Vagina (tissue), 2 donors: ENCODE measurements around the gene PNPLA3. TPM values are rescaled to one million over a fixed set of nuclear protein-coding genes. Genes with fewer than 3 reads are reported as not detected.

Experiments
- DNase-seq, 2 donors: peaks; one replicate each; pipeline ENCODE4 v3.0.0-alpha.2; 2017; ENCODE audit errors: extremely low spot score in 2 of 2
- H3K27ac ChIP-seq: fragments of 200-600 bp; sonication (generic); one replicate; pipeline ENCODE4 v1.5.1; 2019
- H3K27me3 ChIP-seq: fragments of 200-600 bp; sonication (generic); one replicate; pipeline ENCODE4 v1.5.1; 2019
- H3K36me3 ChIP-seq, 2 donors: fragments of 200-600 bp; sonication (generic); one replicate each; pipeline ENCODE4 v1.5.1; 2017 to 2019
- H3K4me1 ChIP-seq: fragments of 200-600 bp; sonication (generic); one replicate; pipeline ENCODE4 v1.5.1; 2019
- H3K4me3 ChIP-seq, 2 donors: fragments of 200-600 bp; sonication (generic); 1 replicate in 1 of 2; 2 replicates in 1 of 2; pipeline ENCODE4 v1.5.1; 2016 to 2019
- H3K9me3 ChIP-seq: fragments of 200-600 bp; sonication (generic); one replicate; pipeline ENCODE4 v1.5.1; 2019
- CTCF ChIP-seq, 3 experiments: fragments of 450-650 bp in 2 of 3; fragments of 200-600 bp in 1 of 3; sonication (generic) in 1 of 3; IDR thresholded peaks; one replicate each; pipeline ENCODE4 v1.5.1; 2017 to 2019; ENCODE audit warnings: antibody characterized with exemption in 3 of 3, mild to moderate bottlenecking in 2 of 3, moderate library complexity in 2 of 3
- POLR2A ChIP-seq, 2 donors: fragments of 450-650 bp; IDR thresholded peaks; one replicate each; pipeline ENCODE4 v1.6.1; 2017; ENCODE audit warnings: antibody characterized with exemption in 2 of 2, mild to moderate bottlenecking in 2 of 2, moderate library complexity in 2 of 2
- POLR2AphosphoS5 ChIP-seq, 2 donors: sonication (generic); formaldehyde crosslinking; IDR thresholded peaks; one replicate each; pipeline ENCODE4 v1.9.0; 2017; ENCODE audit warnings: antibody characterized with exemption in 2 of 2, mild to moderate bottlenecking in 2 of 2, low read depth in 1 of 2; ENCODE audit not compliant: insufficient read depth in 1 of 2
- intact Hi-C: fragments of 100-400 bp; cut with DNase I; formaldehyde crosslinking; loops from one replicate; pipeline ENCODE4 v1.15.1; 2023
- total RNA-seq: library from RNA; depleted of rRNA; stranded (reverse); fragments of >200 nt; gene quantifications from one replicate; pipeline ENCODE4 v1.2.3, GENCODE V29; 2016

PNPLA3 gene
- not detected for total RNA-seq

- intact Hi-C loops = no loop called here
- no peaks in the 10 kb centered on the region for H3K36me3 ChIP-seq
- TF ChIP-seq POLR2A (IDR thresholded peaks at IDR 0.05) (no peak), POLR2AphosphoS5 (IDR thresholded peaks at IDR 0.05; ENCODE audit: insufficient read depth in 1 of 2, low read depth in 1 of 2) (peak in 1 of 2 donors; percentile 73)
- no peak for DNase-seq
- peaks cover 24% of the 10 kb centered on the region for H3K4me1 ChIP-seq
- H3K27me3 ChIP-seq = no peaks in the 10 kb centered on the region
- H3K27ac ChIP-seq = peak within 1 kb of the TSS; percentile 56
- no peaks in the 10 kb centered on the region for H3K9me3 ChIP-seq
- peak within 1 kb of the TSS; percentile 57 to 60 for H3K4me3 ChIP-seq
These were observed at the start of gene PNPLA3 for GRCh38 chr22:43923631-43924464. Gene PNPLA3, plus strand, starts transcription at chr22:43923805. Its CDS starts 107 bp downstream, at chr22:43923912.

DNA sequence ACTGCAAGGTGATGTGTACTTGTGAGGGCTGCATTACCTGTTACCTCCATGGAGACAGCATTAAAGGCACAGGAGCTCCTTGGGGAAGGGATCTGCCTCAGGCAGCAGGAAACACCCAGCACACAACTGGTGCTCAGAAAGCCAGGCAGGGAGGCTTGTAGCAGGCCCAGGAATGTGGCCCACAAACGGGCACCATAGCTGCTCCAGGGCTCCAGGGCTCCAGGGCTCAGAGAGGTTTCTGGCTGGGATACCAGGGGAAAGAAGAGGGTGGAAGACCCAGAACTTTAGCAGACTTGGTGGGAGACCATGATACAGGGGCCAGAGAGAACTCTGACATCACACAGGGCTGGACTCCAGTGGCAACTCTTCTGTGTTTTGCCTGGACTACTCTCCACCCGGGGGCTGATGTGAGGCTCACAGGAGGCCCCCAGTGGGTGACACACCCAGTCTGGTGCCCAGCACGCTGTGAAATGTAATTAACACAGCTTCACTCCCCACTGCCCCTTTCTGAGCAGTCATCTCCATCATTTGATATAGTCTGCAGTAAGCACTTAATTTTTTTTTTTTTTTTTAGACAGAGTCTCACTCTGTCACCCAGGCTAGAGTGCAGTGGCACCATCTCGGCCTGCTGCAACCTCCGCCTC is 46.6 kb upstream of the PNPLA3 start:
- no peak overlapping the region for H3K4me3 ChIP-seq
- DNase-seq = no peak
- intact Hi-C loops = no loop called here
- no peaks in the 10 kb centered on the region for H3K4me1 ChIP-seq
- no peaks in the 10 kb centered on the region for H3K9me3 ChIP-seq
- no peak overlapping the region for H3K27ac ChIP-seq
- H3K36me3 ChIP-seq = no peaks in the 10 kb centered on the region
- no peaks in the 10 kb centered on the region for H3K27me3 ChIP-seq
- no peak for TF ChIP-seq POLR2A (IDR thresholded peaks at IDR 0.05)
- no peak for TF ChIP-seq CTCF (IDR thresholded peaks at IDR 0.05)
- no peak for TF ChIP-seq POLR2AphosphoS5 (IDR thresholded peaks at IDR 0.05; ENCODE audit: insufficient read depth in 1 of 2, low read depth in 1 of 2)

- no peaks in the 10 kb centered on the region for H3K27me3 ChIP-seq
- no peaks in the 10 kb centered on the region for H3K36me3 ChIP-seq
- intact Hi-C loops = no loop called here
- H3K4me3 ChIP-seq = no peak overlapping the region
- no peak for DNase-seq
- no peak overlapping the region for H3K27ac ChIP-seq
- H3K9me3 ChIP-seq = no peaks in the 10 kb centered on the region
- no peaks in the 10 kb centered on the region for H3K4me1 ChIP-seq
- TF ChIP-seq CTCF (IDR thresholded peaks at IDR 0.05) (no peak), POLR2AphosphoS5 (IDR thresholded peaks at IDR 0.05; ENCODE audit: insufficient read depth in 1 of 2, low read depth in 1 of 2) (no peak), POLR2A (IDR thresholded peaks at IDR 0.05) (no peak)
These were observed 45.4 kb upstream of the PNPLA3 start for GRCh38 chr22:43878079-43878795.

DNA sequence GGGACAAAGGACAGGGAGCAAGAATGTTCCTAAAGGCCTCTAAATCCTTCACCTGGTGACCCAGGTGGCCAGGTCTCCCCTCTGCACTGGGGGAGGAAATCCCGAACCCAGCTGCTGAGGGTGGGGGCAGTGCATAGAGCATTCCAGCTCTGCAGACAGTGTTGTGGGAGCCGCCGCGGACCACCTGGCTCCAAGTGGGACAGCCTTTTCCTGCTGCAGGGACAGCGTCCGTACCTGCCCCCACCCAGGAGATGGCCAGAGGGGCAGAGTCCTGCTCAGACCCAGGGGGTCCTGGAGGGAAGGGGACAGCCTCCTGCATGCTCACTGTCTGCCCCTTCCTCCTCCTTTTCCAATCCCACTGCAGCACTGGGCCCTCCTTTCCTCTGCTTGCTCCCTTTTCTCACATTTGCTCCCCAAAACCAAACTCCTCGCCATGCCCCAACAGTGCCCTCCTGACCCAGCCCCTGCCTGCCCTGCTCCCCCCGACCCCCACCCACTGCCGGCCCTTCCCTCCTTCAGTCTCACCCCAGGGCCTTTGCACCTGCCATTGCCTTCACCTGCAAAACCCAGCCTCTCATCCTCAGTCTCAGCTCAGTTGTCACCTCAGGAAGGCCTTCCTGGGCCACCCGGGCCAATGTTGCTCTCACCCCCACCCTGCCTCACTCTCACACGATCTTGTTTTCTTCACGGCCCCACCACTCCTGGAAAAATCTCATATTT is 44.6 kb upstream of the PNPLA3 start:
- no peaks in the 10 kb centered on the region for H3K9me3 ChIP-seq
- H3K36me3 ChIP-seq = no peaks in the 10 kb centered on the region
- H3K4me1 ChIP-seq = no peaks in the 10 kb centered on the region
- no peak overlapping the region for H3K4me3 ChIP-seq
- DNase-seq = no peak
- intact Hi-C loops = no loop called here
- no peak overlapping the region for H3K27ac ChIP-seq
- TF ChIP-seq POLR2AphosphoS5 (IDR thresholded peaks at IDR 0.05; ENCODE audit: insufficient read depth in 1 of 2, low read depth in 1 of 2) = no peak
- H3K27me3 ChIP-seq = no peaks in the 10 kb centered on the region

DNA sequence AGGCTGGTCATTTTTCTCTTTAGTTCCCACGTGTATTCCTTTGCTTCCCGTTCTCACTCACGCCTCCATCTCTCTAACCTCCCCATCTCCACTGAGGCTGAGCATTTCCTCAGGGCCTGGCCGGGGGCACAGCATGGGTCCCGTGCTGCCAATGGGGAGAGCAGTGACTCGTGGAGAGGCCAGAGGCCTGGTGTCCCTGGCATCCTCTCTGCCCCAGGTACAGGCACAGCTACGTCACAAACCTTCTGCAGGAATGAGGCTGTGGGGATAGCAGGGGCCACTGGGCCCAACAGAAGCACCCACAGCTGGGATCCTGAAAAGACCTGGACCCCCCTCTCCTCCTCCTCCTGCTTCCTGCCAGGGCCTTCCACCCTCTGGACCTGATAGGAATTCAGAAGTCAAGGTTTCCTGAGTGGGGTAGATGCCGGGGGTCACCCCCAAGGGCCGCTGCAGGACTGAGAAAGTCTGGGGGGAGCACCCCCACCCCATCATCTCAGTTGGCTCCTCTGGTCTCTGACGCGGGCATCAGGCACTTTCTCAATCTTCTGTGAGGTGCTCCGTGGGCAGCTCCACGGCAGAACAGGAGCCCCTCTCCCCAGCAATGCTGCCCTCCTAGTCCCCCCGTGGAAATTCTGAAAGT is 43.6 kb upstream of the PNPLA3 start:
- intact Hi-C loops = loop anchor here (10.0 kb wide), 1 partner anchor 605 kb away; no protein-coding TSS in a partner anchor

More for the DNA sequence above, 43.6 kb upstream of the PNPLA3 start:
- H3K27me3 ChIP-seq = no peaks in the 10 kb centered on the region
- H3K4me1 ChIP-seq = no peaks in the 10 kb centered on the region
- TF ChIP-seq POLR2AphosphoS5 (IDR thresholded peaks at IDR 0.05; ENCODE audit: insufficient read depth in 1 of 2, low read depth in 1 of 2) (no peak), POLR2A (IDR thresholded peaks at IDR 0.05) (no peak), CTCF (IDR thresholded peaks at IDR 0.05) (no peak)
- no peaks in the 10 kb centered on the region for H3K36me3 ChIP-seq
- H3K4me3 ChIP-seq = no peak overlapping the region
- DNase-seq = no peak
- no peaks in the 10 kb centered on the region for H3K9me3 ChIP-seq
- no peak overlapping the region for H3K27ac ChIP-seq
